Natural killer cell treated with Interleukin-12 subunit alpha and Interleukin-12 subunit beta and Interleukin-15 and Interleukin-18, amount 100 ng/mL, for 72 hours (primary cell): Measurements from ENCODE around the gene XPO5. TPM values are rescaled to one million over a fixed set of nuclear protein-coding genes. Genes with fewer than 3 reads are reported as not detected.
"Not testable (repeated sequence)": the region's sequence is repeated elsewhere in the genome, so short reads cannot be mapped to it uniquely, and the experiment has no call there.

Source experiments
- ATAC-seq, 2 donors: fragments of 150-1000 bp; cut with Tn5 transposase in 1 of 2; sonication (Bioruptor Pico), chemical (Tn5 transposase) in 1 of 2; 2 replicates each; pipeline ENCODE4 v1.10.0; 2021
- DNase-seq: peaks from one replicate; pipeline ENCODE4 v3.0.0; 2022; ENCODE audit warnings: low spot score
- H3K27ac Mint-ChIP-seq, 2 donors: 1 replicate in 1 of 2; 2 replicates in 1 of 2; pipeline ENCODE4 v1.8.0; 2022; ENCODE audit warnings: mixed read lengths in 2 of 2, mild to moderate bottlenecking in 1 of 2, moderate library complexity in 1 of 2
- H3K27me3 Mint-ChIP-seq, 2 donors: 1 replicate in 1 of 2; 2 replicates in 1 of 2; pipeline ENCODE4 v1.8.0; 2022; ENCODE audit warnings: mixed read lengths in 2 of 2
- H3K36me3 Mint-ChIP-seq: one replicate; pipeline ENCODE4 v1.8.0; 2022; ENCODE audit warnings: mixed read lengths
- H3K4me1 Mint-ChIP-seq, 2 donors: 1 replicate in 1 of 2; 2 replicates in 1 of 2; pipeline ENCODE4 v1.8.0; 2022; ENCODE audit warnings: low read depth in 2 of 2, mixed read lengths in 2 of 2, mild to moderate bottlenecking in 1 of 2
- H3K4me3 Mint-ChIP-seq: one replicate; pipeline ENCODE4 v1.8.0; 2022; ENCODE audit warnings: mixed read lengths
- H3K9me3 Mint-ChIP-seq: 2 replicates; pipeline ENCODE4 v1.8.0; 2022; ENCODE audit warnings: mixed read lengths
- total RNA-seq, 2 donors: library from RNA; stranded (reverse); gene quantifications; one replicate each; pipeline ENCODE4 v1.2.3, GENCODE V29; 2022

XPO5 gene
- total RNA-seq, 2 donors from 2014 or later = 80.0 to 178 TPM

DNA sequence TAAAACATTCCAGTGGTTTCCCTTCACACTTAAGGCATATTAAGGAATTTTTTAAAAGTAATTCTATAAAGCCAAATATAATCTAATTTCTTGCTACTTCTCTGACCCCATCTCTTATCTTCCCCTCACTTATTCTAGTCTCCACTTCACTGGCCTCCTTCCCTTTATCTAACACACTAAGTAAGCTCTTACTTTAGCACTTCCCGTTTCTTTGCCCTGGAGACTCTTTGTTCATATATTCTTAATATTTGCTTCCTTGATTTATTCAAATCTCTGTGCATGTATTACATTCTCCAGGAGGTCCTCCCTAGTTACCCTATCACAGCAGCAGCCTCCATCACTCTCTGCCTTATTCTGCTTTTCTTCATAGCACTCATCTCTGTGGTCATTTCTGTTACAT lies 33.0 kb upstream of the XPO5 start:
- Mint-ChIP-seq H3K4me3 (no peak overlapping the region), H3K4me1 (peaks cover 9% of the 10 kb centered on the region in 2 donors), H3K9me3 (no peaks in the 10 kb centered on the region), H3K36me3 (peaks cover 26% of the 10 kb centered on the region), H3K27me3 (no peaks in the 10 kb centered on the region), H3K27ac (no peak overlapping the region)
- ATAC-seq (no peak), DNase-seq (no peak)

DNA sequence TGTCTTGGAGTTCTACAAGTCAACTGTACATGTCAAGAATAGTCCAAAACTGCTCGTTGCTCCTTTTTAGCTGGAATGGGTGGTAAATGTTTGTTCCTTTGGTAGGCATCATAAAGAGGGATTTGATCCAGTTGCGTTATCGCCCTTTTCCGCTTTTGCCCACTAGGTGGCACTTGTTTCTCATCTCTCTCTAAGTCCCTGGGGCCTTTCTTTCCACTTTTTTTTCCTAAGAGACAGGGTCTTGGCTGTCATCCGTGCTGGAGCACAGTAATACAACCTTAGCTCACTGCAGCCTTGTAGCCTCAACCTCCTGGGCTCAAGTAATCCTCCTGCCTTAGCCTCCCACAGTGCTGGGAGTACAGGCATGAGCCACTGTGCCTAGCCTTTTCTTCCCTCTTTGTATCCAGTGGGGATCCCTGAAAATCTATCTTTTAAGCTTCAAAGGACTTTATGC lies 32.5 kb upstream of the XPO5 start:
- no peak overlapping the region for H3K4me3 Mint-ChIP-seq
- DNase-seq (no peak), ATAC-seq (no peak)
- no peak overlapping the region for H3K27ac Mint-ChIP-seq
- no peaks in the 10 kb centered on the region for H3K9me3 Mint-ChIP-seq
- peaks cover 9% of the 10 kb centered on the region in 2 donors for H3K4me1 Mint-ChIP-seq
- peaks cover 25% of the 10 kb centered on the region for H3K36me3 Mint-ChIP-seq
- no peaks in the 10 kb centered on the region for H3K27me3 Mint-ChIP-seq

DNA sequence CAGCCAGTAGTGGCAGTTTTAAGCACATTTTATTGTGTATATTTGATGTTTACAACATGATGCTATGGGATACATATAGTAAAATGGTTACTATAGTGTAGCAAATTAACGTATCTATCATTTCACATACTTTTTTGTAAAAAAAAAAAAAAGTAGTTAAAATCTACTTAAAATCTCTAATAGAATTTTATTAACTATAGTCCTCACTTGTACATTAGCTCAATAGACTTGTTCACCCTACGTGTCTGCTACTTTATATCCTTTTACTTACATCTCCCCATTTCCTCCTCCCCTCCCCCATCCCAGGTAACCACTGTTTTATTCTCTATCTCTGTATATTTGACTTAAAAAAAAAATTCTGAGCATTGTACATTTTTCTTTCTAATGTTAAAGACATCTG lies 30.2 kb upstream of the XPO5 start:
- Mint-ChIP-seq H3K36me3 (peaks cover 31% of the 10 kb centered on the region), H3K4me3 (no peak overlapping the region), H3K9me3 (no peaks in the 10 kb centered on the region), H3K27ac (no peak overlapping the region), H3K27me3 (no peaks in the 10 kb centered on the region), H3K4me1 (peaks cover 9% of the 10 kb centered on the region in 2 donors)
- DNase-seq (no peak), ATAC-seq (no peak)

DNA sequence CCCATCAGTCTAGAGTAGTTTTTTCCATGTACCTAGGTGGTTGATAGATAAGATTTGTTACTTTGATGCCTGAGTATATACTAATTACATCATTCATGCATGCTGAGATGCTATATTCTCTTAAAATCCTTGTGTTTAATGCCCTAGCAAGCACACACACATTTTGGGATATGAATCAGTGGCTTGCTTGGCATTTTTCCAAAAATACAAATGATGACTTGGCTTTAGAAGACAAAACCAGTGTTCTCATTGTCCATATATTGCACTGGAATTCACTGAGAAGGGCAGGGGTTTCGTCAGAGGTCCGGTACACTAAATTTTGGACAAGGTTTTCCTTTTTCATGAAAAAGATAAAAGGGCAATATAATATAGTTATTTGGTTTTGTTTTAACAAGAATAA lies 28.3 kb upstream of the XPO5 start:
- DNase-seq (no peak), ATAC-seq (no peak)
- no peaks in the 10 kb centered on the region for H3K27me3 Mint-ChIP-seq
- H3K4me1 Mint-ChIP-seq = peaks cover 4 to 9% of the 10 kb centered on the region in 2 donors
- no peak overlapping the region for H3K27ac Mint-ChIP-seq
- H3K4me3 Mint-ChIP-seq = no peak overlapping the region
- peaks cover 32% of the 10 kb centered on the region for H3K36me3 Mint-ChIP-seq
- H3K9me3 Mint-ChIP-seq = no peaks in the 10 kb centered on the region

DNA sequence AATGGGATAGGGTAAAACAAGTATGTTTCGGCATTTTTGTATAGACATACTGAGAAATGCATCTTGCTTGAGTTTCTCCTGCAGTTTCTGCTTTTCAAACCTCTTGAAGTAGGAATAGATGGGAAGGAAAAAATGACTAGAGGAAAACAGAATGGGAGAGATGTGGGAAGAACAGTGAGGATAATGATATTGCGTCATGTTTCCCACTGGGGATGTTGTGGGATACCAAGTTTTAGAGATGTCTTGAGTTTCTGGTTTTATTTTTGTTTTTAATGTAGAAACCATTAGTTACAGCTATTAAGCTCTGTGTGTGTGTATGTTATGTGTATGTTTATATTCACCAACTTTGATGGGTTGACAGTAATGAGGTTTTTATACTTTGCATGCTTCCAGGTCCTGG lies 24.8 kb upstream of the XPO5 start:
- no peak for ATAC-seq
- no peak for DNase-seq
- Mint-ChIP-seq H3K27ac (no peak overlapping the region), H3K36me3 (peaks cover 20% of the 10 kb centered on the region), H3K4me3 (no peak overlapping the region), H3K4me1 (no peaks in the 10 kb centered on the region), H3K9me3 (no peaks in the 10 kb centered on the region), H3K27me3 (no peaks in the 10 kb centered on the region)

DNA sequence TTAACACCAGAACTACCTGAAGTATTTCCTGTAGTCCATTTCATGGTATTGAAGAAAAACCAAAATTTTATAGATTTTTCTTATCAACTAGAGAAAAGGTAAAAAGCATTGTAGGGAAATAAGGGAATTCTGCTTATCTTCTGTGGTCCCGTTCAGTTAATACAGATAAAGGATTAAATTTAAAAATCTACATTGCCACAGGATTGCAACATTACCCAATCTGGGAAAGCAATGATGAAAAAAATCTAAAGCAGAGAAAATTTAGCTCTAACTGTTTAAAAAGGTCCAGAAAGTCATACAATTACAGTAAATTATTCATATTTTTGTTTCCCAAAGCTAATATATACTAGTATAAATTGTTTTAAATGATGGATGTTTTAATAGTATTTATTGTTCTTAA lies 18.1 kb upstream of the XPO5 start:
- no peak for ATAC-seq
- Mint-ChIP-seq H3K4me1 (no peaks in the 10 kb centered on the region), H3K9me3 (no peaks in the 10 kb centered on the region), H3K4me3 (no peak overlapping the region), H3K27me3 (no peaks in the 10 kb centered on the region), H3K36me3 (no peaks in the 10 kb centered on the region), H3K27ac (no peak overlapping the region)
- no peak for DNase-seq

DNA sequence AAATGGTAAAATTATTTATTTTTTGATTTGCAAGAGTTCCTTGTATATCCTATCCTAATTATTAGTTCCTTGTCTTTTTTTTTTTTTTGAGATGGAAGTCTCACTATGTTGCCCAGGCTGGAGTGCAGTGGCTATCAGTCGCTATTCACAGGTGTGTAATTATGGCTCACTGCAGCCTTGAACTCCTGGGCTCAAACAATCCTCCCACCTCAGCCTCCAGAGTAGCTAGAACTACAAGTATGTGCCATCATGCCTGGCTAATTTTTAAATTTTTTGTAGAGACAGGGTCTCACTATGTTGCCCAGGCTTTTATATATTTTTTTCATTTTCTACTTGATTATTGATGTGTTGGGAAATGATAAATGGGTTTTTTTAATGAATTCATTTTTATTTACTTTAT lies 13.7 kb upstream of the XPO5 start:
- ATAC-seq, H3K4me1 Mint-ChIP-seq, DNase-seq, H3K36me3 Mint-ChIP-seq, H3K4me3 Mint-ChIP-seq, H3K27ac Mint-ChIP-seq, H3K9me3 Mint-ChIP-seq, H3K27me3 Mint-ChIP-seq: not testable (repeated sequence)

DNA sequence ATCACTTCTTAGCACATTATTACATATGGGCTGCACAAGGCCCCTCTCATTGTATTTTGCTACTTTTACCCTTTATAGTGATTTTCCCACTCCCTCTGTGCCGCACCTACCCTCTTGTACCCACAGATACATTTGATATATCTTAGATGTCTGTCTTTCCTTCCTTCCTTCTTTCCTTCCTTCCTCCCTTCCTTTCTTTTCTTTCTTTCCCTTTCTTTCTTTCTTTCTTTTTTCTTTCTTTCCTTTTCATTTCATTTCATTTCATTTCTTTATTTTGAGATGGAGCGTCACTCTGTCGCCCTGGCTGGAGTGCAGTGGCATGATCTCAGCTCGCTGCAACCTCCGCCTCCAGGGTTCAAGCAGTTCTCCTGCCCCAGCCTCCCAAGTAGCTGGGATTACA lies 12.4 kb upstream of the XPO5 start:
- no peak for DNase-seq
- Mint-ChIP-seq H3K4me1 (peaks cover 11 to 13% of the 10 kb centered on the region in 2 donors), H3K27ac (no peak overlapping the region), H3K27me3 (no peaks in the 10 kb centered on the region), H3K9me3 (no peaks in the 10 kb centered on the region), H3K36me3 (peaks cover 17% of the 10 kb centered on the region), H3K4me3 (no peak overlapping the region)
- ATAC-seq = no peak

DNA sequence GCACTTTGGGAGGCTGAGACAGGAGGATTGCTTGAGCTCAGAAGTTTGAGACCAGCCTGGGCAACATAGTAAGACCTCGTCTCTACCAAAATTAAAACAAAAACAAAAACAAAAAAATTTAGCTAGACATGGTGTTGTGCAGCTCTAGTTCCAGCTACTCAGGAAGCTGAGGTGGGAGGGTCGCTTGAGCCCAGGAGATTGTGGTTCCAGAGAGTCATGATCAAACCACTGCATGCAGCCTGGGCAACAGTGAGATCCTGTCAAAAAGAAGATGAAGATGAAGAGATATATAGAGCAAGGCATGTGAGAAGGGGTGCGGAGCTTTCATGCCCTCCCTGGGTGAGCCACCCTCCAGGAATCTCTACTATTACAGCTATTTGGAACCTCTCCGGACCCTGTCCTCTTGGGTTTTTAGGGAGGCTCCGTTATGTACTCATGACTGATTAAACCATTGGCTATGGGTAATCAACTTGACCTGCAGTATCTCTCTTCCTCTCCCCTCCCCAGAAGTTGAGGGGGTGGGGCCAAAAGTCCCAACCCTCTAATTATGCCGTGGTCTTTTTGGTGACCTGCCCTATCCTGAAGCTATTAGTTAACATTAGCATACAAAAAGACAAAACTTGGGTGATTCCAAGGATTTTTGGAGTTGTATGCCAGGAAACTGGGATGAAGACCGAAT lies 9.2 kb upstream of the XPO5 start:
- H3K36me3 Mint-ChIP-seq = peaks cover 17% of the 10 kb centered on the region
- no peaks in the 10 kb centered on the region for H3K9me3 Mint-ChIP-seq
- H3K4me1 Mint-ChIP-seq = peaks cover 11 to 13% of the 10 kb centered on the region in 2 donors
- DNase-seq (no peak), ATAC-seq (peak in 1 of 2 donors; percentile 77)
- H3K27me3 Mint-ChIP-seq = no peaks in the 10 kb centered on the region
- H3K4me3 Mint-ChIP-seq = peak overlapping the region; percentile 49
- H3K27ac Mint-ChIP-seq = peak overlapping the region; percentile 68 to 74

DNA sequence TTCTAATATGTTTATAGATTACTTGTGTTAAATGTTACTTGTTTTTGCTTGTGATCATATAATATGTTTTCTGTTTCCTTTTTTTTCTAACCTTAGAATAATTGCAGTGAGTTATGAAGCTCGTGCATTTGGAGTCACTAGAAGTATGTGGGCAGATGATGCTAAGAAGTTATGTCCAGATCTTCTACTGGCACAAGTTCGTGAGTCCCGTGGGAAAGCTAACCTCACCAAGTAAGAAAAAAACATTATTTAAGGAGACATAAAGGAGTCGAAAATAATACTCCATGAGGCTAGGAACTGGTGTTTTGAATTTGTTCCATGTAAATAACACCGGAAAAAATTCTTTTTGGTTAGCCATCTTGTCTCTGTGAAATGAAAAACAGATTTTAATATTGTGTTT lies 7.1 kb upstream of the XPO5 start:
- H3K36me3 Mint-ChIP-seq = peaks cover 12% of the 10 kb centered on the region
- no peaks in the 10 kb centered on the region for H3K9me3 Mint-ChIP-seq
- ATAC-seq (no peak), DNase-seq (no peak)
- H3K27ac Mint-ChIP-seq = no peak overlapping the region
- no peaks in the 10 kb centered on the region for H3K27me3 Mint-ChIP-seq
- peaks cover 22 to 26% of the 10 kb centered on the region in 2 donors for H3K4me1 Mint-ChIP-seq
- no peak overlapping the region for H3K4me3 Mint-ChIP-seq

DNA sequence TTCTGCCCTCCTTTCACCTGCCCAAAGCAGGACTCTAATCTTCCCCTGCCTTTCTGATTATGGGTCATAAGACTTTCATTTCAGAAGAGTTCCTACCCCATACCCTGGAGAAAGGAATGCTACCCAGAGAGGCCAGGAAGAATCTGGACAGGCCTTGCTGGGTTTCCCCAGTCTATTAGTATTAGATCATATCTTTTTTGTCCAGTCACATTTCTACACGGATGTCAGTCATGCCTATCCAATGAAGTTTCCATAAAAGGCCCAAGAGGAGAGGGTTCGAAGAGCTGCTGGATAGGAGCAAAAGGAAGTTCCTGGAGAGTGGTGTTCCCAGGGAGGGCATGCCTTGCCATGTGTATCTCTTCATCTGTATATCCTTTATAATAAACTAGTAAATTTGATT lies 3.3 kb upstream of the XPO5 start:
- H3K4me3 Mint-ChIP-seq = peak overlapping the region; percentile 30
- H3K4me1 Mint-ChIP-seq = peaks cover 24 to 31% of the 10 kb centered on the region in 2 donors
- H3K27me3 Mint-ChIP-seq = no peaks in the 10 kb centered on the region
- no peak for ATAC-seq
- no peaks in the 10 kb centered on the region for H3K9me3 Mint-ChIP-seq
- peak overlapping the region in 1 of 2 donors; percentile 19 for H3K27ac Mint-ChIP-seq
- no peak for DNase-seq
- H3K36me3 Mint-ChIP-seq = peaks cover 19% of the 10 kb centered on the region

DNA sequence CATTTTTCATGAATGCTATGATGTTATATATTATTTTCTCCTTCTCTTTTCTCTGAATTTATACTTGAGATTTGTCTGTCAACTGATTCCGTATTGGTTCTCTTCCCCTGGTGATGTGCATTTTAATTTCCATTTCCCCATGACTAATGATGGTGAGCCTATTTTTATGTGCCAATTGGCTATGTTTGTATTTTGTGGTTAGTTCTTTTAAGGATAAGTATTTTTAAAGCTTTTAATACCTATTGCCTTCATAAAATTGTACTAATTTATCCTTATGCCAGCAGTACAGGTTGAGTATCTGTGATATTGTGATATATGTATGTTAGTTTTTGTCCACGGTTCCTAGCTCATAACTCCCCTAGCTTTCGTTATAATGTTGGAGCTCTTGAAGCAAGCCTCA lies 2.9 kb upstream of the XPO5 start:
- no peaks in the 10 kb centered on the region for H3K27me3 Mint-ChIP-seq
- H3K27ac Mint-ChIP-seq = peak overlapping the region in 1 of 2 donors; percentile 19
- ATAC-seq (no peak), DNase-seq (no peak)
- peaks cover 18% of the 10 kb centered on the region for H3K36me3 Mint-ChIP-seq
- H3K9me3 Mint-ChIP-seq = no peaks in the 10 kb centered on the region
- peaks cover 24 to 30% of the 10 kb centered on the region in 2 donors for H3K4me1 Mint-ChIP-seq
- H3K4me3 Mint-ChIP-seq = peak overlapping the region; percentile 30

DNA sequence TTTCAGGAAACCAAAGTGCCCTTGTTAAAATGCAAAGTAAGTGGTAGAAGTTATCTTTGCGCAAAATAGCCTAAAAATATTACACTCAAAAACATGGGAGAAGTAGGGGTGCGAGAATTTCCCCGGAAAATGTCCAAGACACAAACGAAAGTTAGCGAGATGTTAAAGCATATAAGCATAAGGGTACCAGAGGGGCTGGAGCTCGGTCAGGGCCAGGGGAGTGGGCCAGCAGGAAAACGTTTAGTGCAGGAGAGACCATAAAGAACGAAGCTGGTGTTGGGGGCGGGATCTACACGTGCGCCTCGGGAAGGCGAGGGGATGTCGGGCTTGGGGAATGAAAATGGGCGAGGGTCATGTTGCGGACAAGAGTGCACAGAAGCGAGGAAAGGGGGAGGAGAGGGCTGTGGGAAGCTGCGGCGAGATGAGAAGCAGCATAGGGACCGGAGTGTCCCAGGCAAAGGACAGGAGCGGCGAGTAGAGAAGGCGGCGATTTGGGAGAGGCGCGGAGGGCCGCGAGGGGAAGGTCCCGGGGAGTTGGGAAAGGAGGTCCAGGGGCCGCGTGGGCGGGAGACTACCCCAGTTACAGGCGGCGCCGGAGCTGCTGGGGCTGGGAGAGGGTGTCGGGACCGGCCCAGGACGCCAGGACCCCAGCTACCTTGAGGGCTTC lies 600 bp downstream of the XPO5 start:
- Mint-ChIP-seq H3K9me3 (no peaks in the 10 kb centered on the region), H3K4me1 (peaks cover 31 to 43% of the 10 kb centered on the region in 2 donors), H3K4me3 (peak overlapping the region; percentile 96), H3K36me3 (peaks cover 30% of the 10 kb centered on the region), H3K27me3 (no peaks in the 10 kb centered on the region), H3K27ac (peak overlapping the region; percentile 84 to 86)
- DNase-seq = peak; percentile 77
- ATAC-seq = peak in 1 of 2 donors; percentile 66

DNA sequence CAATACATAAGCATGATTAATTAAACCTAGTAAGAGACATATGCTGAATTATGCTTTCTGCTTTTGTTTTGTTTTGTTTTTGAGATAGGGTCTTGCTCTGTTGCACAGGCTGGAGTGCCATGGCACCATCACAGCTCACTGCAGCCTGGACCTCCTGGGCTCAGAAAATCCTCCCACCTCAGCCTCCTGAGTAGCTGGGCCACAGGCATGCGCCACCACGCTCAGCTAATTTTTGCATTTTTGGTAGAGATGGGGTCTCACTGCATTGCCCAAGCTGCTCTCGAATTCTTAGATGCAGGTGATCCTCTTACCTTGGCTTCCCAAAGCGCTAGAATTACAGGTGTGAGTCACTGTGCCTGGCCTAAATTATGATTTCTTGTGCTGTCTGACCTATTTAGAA lies 3.8 kb downstream of the XPO5 start:
- no peaks in the 10 kb centered on the region for H3K9me3 Mint-ChIP-seq
- peaks cover 15 to 24% of the 10 kb centered on the region in 2 donors for H3K4me1 Mint-ChIP-seq
- H3K27ac Mint-ChIP-seq = peak overlapping the region in 1 of 2 donors; percentile 87
- DNase-seq = no peak
- H3K27me3 Mint-ChIP-seq = no peaks in the 10 kb centered on the region
- H3K36me3 Mint-ChIP-seq = peaks cover 26% of the 10 kb centered on the region
- H3K4me3 Mint-ChIP-seq = peak overlapping the region; percentile 32
- no peak for ATAC-seq
